AG09319 (cell line): ENCODE measurements around the gene UNC13D.

Source experiments
- DNase-seq: peaks from one replicate; pipeline ENCODE4 v3.0.0-alpha.2; 2010; ENCODE audit warnings: low read depth; ENCODE audit errors: extremely low read depth
- CTCF ChIP-seq: IDR thresholded peaks from 2 replicates; pipeline ENCODE4 v1.5.1; 2011; ENCODE audit warnings: low read depth, mild to moderate bottlenecking, inconsistent platforms, low read length, moderate library complexity

Gene UNC13D

GRCh38 chr17:75777296-75777922, 66.8 kb downstream of the UNC13D start:
- no peak for TF ChIP-seq CTCF

More at GRCh38 chr17:75777296-75777922, 66.8 kb downstream of the UNC13D start:
- no peak for DNase-seq
